ENCODE measurements around the gene RHEBL1.

DNA sequence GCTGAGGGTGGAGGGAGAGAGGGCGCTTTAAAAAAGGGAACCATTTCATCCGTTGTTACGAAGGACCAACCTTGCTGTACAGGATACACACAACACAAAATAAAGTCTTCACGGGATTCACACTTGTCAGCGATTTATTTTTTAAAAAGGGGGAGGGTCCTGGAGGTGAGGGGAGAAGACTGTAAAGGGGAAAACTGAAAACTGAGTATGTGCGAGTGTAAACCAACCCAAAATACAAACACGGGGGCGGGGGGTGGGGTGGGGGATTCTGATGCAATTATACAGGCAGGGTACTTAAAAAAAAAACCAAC is 50.7 kb downstream of the RHEBL1 start:
- TF ChIP-seq TAF1 (IDR thresholded peaks at IDR 0.05; ENCODE audit: borderline replicate concordance, insufficient read depth, low read length) (no peak), POLR2AphosphoS5 (IDR thresholded peaks at IDR 0.05; ENCODE audit: low read depth, low read length) (no peak), SIN3A (IDR thresholded peaks at IDR 0.05; ENCODE audit: borderline replicate concordance, insufficient read depth, low read length) (no peak)
- TF ChIP-seq, protein P1, sequence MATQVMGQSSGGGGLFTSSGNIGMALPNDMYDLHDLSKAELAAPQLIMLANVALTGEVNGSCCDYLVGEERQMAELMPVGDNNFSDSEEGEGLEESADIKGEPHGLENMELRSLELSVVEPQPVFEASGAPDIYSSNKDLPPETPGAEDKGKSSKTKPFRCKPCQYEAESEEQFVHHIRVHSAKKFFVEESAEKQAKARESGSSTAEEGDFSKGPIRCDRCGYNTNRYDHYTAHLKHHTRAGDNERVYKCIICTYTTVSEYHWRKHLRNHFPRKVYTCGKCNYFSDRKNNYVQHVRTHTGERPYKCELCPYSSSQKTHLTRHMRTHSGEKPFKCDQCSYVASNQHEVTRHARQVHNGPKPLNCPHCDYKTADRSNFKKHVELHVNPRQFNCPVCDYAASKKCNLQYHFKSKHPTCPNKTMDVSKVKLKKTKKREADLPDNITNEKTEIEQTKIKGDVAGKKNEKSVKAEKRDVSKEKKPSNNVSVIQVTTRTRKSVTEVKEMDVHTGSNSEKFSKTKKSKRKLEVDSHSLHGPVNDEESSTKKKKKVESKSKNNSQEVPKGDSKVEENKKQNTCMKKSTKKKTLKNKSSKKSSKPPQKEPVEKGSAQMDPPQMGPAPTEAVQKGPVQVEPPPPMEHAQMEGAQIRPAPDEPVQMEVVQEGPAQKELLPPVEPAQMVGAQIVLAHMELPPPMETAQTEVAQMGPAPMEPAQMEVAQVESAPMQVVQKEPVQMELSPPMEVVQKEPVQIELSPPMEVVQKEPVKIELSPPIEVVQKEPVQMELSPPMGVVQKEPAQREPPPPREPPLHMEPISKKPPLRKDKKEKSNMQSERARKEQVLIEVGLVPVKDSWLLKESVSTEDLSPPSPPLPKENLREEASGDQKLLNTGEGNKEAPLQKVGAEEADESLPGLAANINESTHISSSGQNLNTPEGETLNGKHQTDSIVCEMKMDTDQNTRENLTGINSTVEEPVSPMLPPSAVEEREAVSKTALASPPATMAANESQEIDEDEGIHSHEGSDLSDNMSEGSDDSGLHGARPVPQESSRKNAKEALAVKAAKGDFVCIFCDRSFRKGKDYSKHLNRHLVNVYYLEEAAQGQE (IDR thresholded peaks at IDR 0.05; ENCODE audit: insufficient read depth in 1 of 2, low read depth in 2 of 2, low read length in 2 of 2), result no peak

Data from PFSK-1 (cell line).